K562 (cell line): Measurements from ENCODE around the gene GPR176. TPM values are rescaled to one million over a fixed set of nuclear protein-coding genes. Genes with fewer than 3 reads are reported as not detected.

ENCODE experiments used
- ATAC-seq: fragments of 200-7000 bp; cut with Tn5 transposase; 3 replicates; pipeline ENCODE4 v1.9.1; 2020; ENCODE audit warnings: moderate library complexity
- BruUV-seq: library from RNA; stranded (reverse); fragments of 400-500 nt; replicated peaks from 2 replicates; lab custom pipeline; 2021; lab: Mats Ljungman, UMichigan
- CTCF ChIA-PET: fragments of 300-600 bp; formaldehyde crosslinking; extraction: SDS; loops from one replicate; lab custom pipeline; 2021; ENCODE audit warnings: low intra/inter-chr PET ratio; lab: Yijun Ruan, JAX
- POLR2A ChIA-PET: fragments of 300-600, 350-650 bp; sonication (Branson Sonifier 250); formaldehyde crosslinking; extraction: SDS; loops from one replicate; lab custom pipeline; 2021; ENCODE audit warnings: antibody characterized with exemption, inconsistent platforms; lab: Yijun Ruan, JAX
- DNase-seq, 4 experiments: peaks; one replicate each; pipeline versions ENCODE4 v3.0.0 to v3.0.0-alpha.2; 2011 to 2018; ENCODE audit warnings: low spot score in 3 of 4, mixed read lengths in 3 of 4; ENCODE audit errors: extremely low read depth in 1 of 4
- FAIRE-seq: peaks from 2 replicates; lab custom pipeline; 2011; peaks lifted over from hg19 to GRCh38; lab: Jason Lieb, UNC
- H2AFZ ChIP-seq: 2 replicates; pipeline ENCODE4 v1.6.0; 2011; ENCODE audit warnings: low read depth, low read length, control low read depth, inconsistent platforms
- H3K27ac ChIP-seq: fragments of 200-600 bp; 3 replicates; pipeline ENCODE4 v1.8.0; 2011; ENCODE audit warnings: low read depth, mild to moderate bottlenecking, control low read depth, inconsistent platforms, low read length, moderate library complexity, mixed read lengths; ENCODE audit errors: extremely low read depth
- H3K27me3 ChIP-seq, 2 experiments: fragments of 300-600 bp in 1 of 2; 2 replicates in 1 of 2; 3 replicates in 1 of 2; pipeline versions ENCODE4 v1.6.0 to v1.8.0; 2011; ENCODE audit warnings: inconsistent platforms in 2 of 2, low read length in 2 of 2, mild to moderate bottlenecking in 1 of 2, mixed read lengths in 1 of 2, moderate library complexity in 1 of 2; ENCODE audit not compliant: control insufficient read depth in 2 of 2, insufficient read depth in 2 of 2
- H3K36me3 ChIP-seq: fragments of 300-600 bp; 3 replicates; pipeline ENCODE4 v1.8.0; 2011; ENCODE audit warnings: mild to moderate bottlenecking, low read length, inconsistent platforms; ENCODE audit not compliant: control insufficient read depth, insufficient read depth
- H3K4me1 ChIP-seq, 2 experiments: fragments of 200-600 bp in 1 of 2; replicated peaks in 1 of 2; 2 replicates in 1 of 2; 3 replicates in 1 of 2; pipeline versions ENCODE4 v1.5.1 to v1.8.0; 2011; ENCODE audit warnings: inconsistent platforms in 2 of 2, low read length in 2 of 2, mild to moderate bottlenecking in 1 of 2, mixed read lengths in 1 of 2, moderate library complexity in 1 of 2; ENCODE audit not compliant: control insufficient read depth in 2 of 2, insufficient read depth in 2 of 2
- H3K4me2 ChIP-seq: 2 replicates; pipeline ENCODE4 v1.6.1; 2011; ENCODE audit warnings: low read length, control low read depth, inconsistent platforms, mixed read lengths; ENCODE audit not compliant: insufficient read depth
- H3K4me3 ChIP-seq: fragments of 200-600 bp; sonication (generic), shearing (Covaris generic); 2 replicates; pipeline ENCODE4 v1.5.1; 2016; ENCODE audit warnings: control low read depth, inconsistent platforms
- H3K79me2 ChIP-seq: fragments of 200-600 bp; 3 replicates; pipeline ENCODE4 v1.8.0; 2011; ENCODE audit warnings: low read length, inconsistent platforms; ENCODE audit not compliant: control insufficient read depth, insufficient read depth
- H3K9ac ChIP-seq, 2 experiments: 2 replicates each; pipeline versions ENCODE4 v1.6.0 to v1.6.1; 2011; ENCODE audit warnings: low read depth in 2 of 2, low read length in 2 of 2, control low read depth in 1 of 2, inconsistent platforms in 1 of 2, mild to moderate bottlenecking in 1 of 2, mixed read lengths in 1 of 2; ENCODE audit not compliant: insufficient read depth in 1 of 2
- H3K9me1 ChIP-seq: one replicate; pipeline ENCODE4 v1.6.0; 2011; ENCODE audit warnings: inconsistent platforms, mild to moderate bottlenecking, low read length, moderate library complexity; ENCODE audit not compliant: control insufficient read depth, insufficient read depth
- H3K9me3 ChIP-seq: replicated peaks from 2 replicates; pipeline ENCODE4 v1.5.1; 2011; ENCODE audit warnings: low read depth, low read length, inconsistent platforms; ENCODE audit not compliant: control insufficient read depth, insufficient read depth
- H4K20me1 ChIP-seq: replicated peaks from 2 replicates; pipeline ENCODE4 v1.6.1; 2011; ENCODE audit warnings: low read length, inconsistent platforms, mixed read lengths; ENCODE audit not compliant: control insufficient read depth, insufficient read depth
- CC2D1A ChIP-seq: fragments of 450-650 bp; IDR thresholded peaks from 2 replicates; pipeline ENCODE4 v1.6.1; 2017; ENCODE audit warnings: mild to moderate bottlenecking
- DMBX1 ChIP-seq: fragments of 250-450 bp; sonication (Bioruptor Pico); IDR thresholded peaks from 2 replicates; pipeline ENCODE4 v1.8.0; 2022; ENCODE audit warnings: inconsistent platforms, mild to moderate bottlenecking, moderate library complexity, borderline replicate concordance
- GTF2A2 ChIP-seq: IDR thresholded peaks from 2 replicates; pipeline ENCODE4 v1.6.1; 2016; ENCODE audit warnings: mild to moderate bottlenecking, missing genetic modification characterization, missing compliant biosample characterization
- IRF2 ChIP-seq: sonication (generic); formaldehyde crosslinking; IDR thresholded peaks from 2 replicates; pipeline ENCODE4 v1.8.1; 2022; ENCODE audit warnings: mild to moderate bottlenecking, missing genetic modification reagents
- MCM2 ChIP-seq: fragments of 450-650 bp; IDR thresholded peaks from 2 replicates; pipeline ENCODE4 v1.6.1; 2017; ENCODE audit warnings: low read depth, mild to moderate bottlenecking
- MTA1 ChIP-seq: fragments of 450-650 bp; IDR thresholded peaks from 2 replicates; pipeline ENCODE4 v1.6.1; 2017; ENCODE audit warnings: borderline replicate concordance
- MTA3 ChIP-seq: fragments of 450-650 bp; formaldehyde crosslinking; IDR thresholded peaks from 2 replicates; pipeline ENCODE4 v1.6.1; 2017; ENCODE audit warnings: mild to moderate bottlenecking, borderline replicate concordance
- NR2F6 ChIP-seq: fragments of 450-650 bp; formaldehyde crosslinking; IDR thresholded peaks from 2 replicates; pipeline ENCODE4 v1.4.0; 2020; ENCODE audit warnings: mild to moderate bottlenecking
- PTTG1 ChIP-seq: fragments of 450-650 bp; IDR thresholded peaks from 2 replicates; pipeline ENCODE4 v1.6.1; 2016; ENCODE audit warnings: low read depth, mild to moderate bottlenecking, missing genetic modification characterization, missing compliant biosample characterization
- U2AF2 ChIP-seq: fragments of 200-400 bp; formaldehyde crosslinking; optimal IDR thresholded peaks from 2 replicates; pipeline ENCODE3; 2017; ENCODE audit warnings: low read depth, mild to moderate bottlenecking, low read length
- XRCC3 ChIP-seq: fragments of 450-650 bp; IDR thresholded peaks from 2 replicates; pipeline ENCODE4 v1.6.1; 2017; ENCODE audit warnings: mild to moderate bottlenecking, moderate library complexity
- ZNF347 ChIP-seq: fragments of 450-650 bp; formaldehyde crosslinking; IDR thresholded peaks from 2 replicates; pipeline ENCODE4 v1.4.0; 2020; ENCODE audit warnings: low read depth, mild to moderate bottlenecking, moderate library complexity
- ZNF77 ChIP-seq: fragments of 250-450 bp; sonication (Bioruptor Pico); IDR thresholded peaks from 2 replicates; pipeline ENCODE4 v1.5.0; 2020
- WGBS: fragments of 100-300 bp; shearing (Covaris generic); methylation state at CpG from one replicate; pipeline ENCODE4 v1.1.6; 2016; ENCODE audit warnings: low coverage, mixed read lengths; ENCODE audit not compliant: insufficient coverage; ENCODE audit errors: missing lambda C conversion rate; 5-methylcytosine and 5-hydroxymethylcytosine counted together
- in situ Hi-C: fragments of 300-500 bp; cut with MboI; formaldehyde crosslinking; loops from 4 replicates; pipeline ENCODE4 v1.15.0; 2018; ENCODE audit warnings: inconsistent platforms, mixed read lengths
- intact Hi-C: fragments of 100-400 bp; cut with micrococcal nuclease; formaldehyde crosslinking; loops from 2 replicates; pipeline ENCODE4 v1.14.2; 2022
- polyA plus RNA-seq, 8 experiments: library from polyadenylated mRNA; depleted of rRNA in 4 of 8; stranded (reverse) in 5 of 8; unstranded in 3 of 8; fragments of >200 nt; fragmentation: Nextera tagmentation in 2 of 8; fragmentation: Illumina TruSeq in 1 of 8; extraction: Ambion mirVana in 2 of 8; extraction: Trizol in 1 of 8; gene quantifications; 2 replicates each; pipeline versions ENCODE4 v1.2.1 to v1.2.3, GENCODE V29; 2011 to 2014; ENCODE audit warnings: inconsistent platforms in 1 of 8, missing spikeins in 1 of 8
- total RNA-seq, 7 experiments: library from RNA; depleted of rRNA in 6 of 7; stranded (reverse); fragments of >200 nt in 6 of 7; fragmentation: Illumina TruSeq in 2 of 7; extraction: Trizol in 2 of 7; gene quantifications; 2 replicates each; pipeline versions ENCODE4 v1.2.1 to v1.2.3, GENCODE V29; 2011 to 2021; ENCODE audit warnings: low replicate concordance in 1 of 7
- TF ChIP-seq, protein P1 (sequence below): fragments of 250-450 bp; sonication (Bioruptor Pico); IDR thresholded peaks from 2 replicates; pipeline ENCODE4 v1.6.1; 2021; ENCODE audit warnings: mild to moderate bottlenecking
- TF ChIP-seq, protein P2 (sequence below): fragments of 250-450 bp; sonication (Bioruptor Pico); IDR thresholded peaks from 2 replicates; pipeline ENCODE4 v1.9.0; 2021; ENCODE audit warnings: mild to moderate bottlenecking
- TF ChIP-seq, protein P3 (sequence below), 3 experiments: IDR thresholded peaks in 2 of 3; conservative IDR thresholded peaks in 1 of 3; 2 replicates each; pipeline ENCODE4 v1.5.1; 2011 to 2012; ENCODE audit warnings: low read length in 3 of 3, mild to moderate bottlenecking in 3 of 3, control low read depth in 2 of 3, improper control_type of control experiment in 1 of 3, inconsistent platforms in 1 of 3, low read depth in 1 of 3, mixed read lengths in 1 of 3, moderate library complexity in 1 of 3; ENCODE audit not compliant: insufficient read depth in 2 of 3
- TF ChIP-seq, protein P4 (sequence below): fragments of 200-800 bp; sonication (Bioruptor generic); IDR thresholded peaks from 2 replicates; pipeline ENCODE4 v1.6.1; 2016; ENCODE audit warnings: missing genetic modification characterization, missing compliant biosample characterization

The GPR176 gene
- total and polyA plus RNA-seq, 9 of the 15 experiments (the other 6 are each of a cell fraction or from before 2014, with no cell fraction given): 0.03 to 1.2 (median 0.76) TPM

DNA sequence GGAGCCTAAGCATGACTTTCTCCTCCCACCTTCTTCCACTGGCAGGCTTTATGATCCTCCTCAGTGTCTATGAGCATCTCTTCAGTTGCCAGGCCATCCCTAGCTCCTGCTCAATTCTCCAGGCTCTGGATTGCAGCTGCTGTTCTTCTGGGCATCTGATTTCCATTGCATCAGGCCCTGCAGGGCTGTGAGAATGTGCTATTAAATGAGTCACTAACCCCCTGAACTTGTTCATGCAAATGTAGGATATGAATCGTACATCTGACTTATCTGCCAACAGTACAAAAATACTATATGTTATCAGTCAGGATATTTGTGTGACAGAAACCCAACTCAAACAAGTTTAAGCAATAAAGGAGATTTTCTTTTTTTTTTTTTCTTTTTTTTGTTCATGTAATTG lies 11.9 kb downstream of the GPR176 start:
- Histone ChIP-seq H3K9me3 (no peaks in the 10 kb centered on the region), H3K4me2 (no peak overlapping the region), H3K27ac (no peak overlapping the region), H3K36me3 (no peaks in the 10 kb centered on the region), H3K9me1 (no peaks in the 10 kb centered on the region), H3K27me3 (0 out of 5 replicates have a peak, but pooled peaks cover 0 to 8% of the 10 kb centered on the region in 2 experiments), H3K4me3 (no peak overlapping the region), H3K9ac (no peak overlapping the region), H3K79me2 (no peaks in the 10 kb centered on the region), H2AFZ (no peak overlapping the region), H4K20me1 (0 out of 2 replicates have a peak, but pooled peaks cover 3% of the 10 kb centered on the region), H3K4me1 (peaks cover 0 to 5% of the 10 kb centered on the region in 2 experiments; a peak in 1 of 5 replicates)
- in situ Hi-C loops (no loop called here), intact Hi-C loops (no loop called here)
- BruUV-seq: no TSS peak
- FAIRE-seq: no peak
- no peak for ATAC-seq
- no peak for DNase-seq
- TF ChIP-seq MTA1 (no peak), ZNF77 (CRISPR knock-in tag) (no peak), XRCC3 (no peak), DMBX1 (CRISPR knock-in tag) (no peak), NR2F6 (CRISPR knock-in tag) (no peak), MCM2 (no peak), ZNF347 (CRISPR knock-in tag) (no peak), GTF2A2 (tag) (no peak), PTTG1 (tag) (no peak), MTA3 (no peak), U2AF2 (no peak), IRF2 (no peak), CC2D1A (no peak)
- TF ChIP-seq, protein P1, sequence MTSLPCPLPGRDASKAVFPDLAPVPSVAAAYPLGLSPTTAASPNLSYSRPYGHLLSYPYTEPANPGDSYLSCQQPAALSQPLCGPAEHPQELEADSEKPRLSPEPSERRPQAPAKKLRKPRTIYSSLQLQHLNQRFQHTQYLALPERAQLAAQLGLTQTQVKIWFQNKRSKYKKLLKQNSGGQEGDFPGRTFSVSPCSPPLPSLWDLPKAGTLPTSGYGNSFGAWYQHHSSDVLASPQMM: no peak
- TF ChIP-seq, protein P2, sequence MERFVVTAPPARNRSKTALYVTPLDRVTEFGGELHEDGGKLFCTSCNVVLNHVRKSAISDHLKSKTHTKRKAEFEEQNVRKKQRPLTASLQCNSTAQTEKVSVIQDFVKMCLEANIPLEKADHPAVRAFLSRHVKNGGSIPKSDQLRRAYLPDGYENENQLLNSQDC (CRISPR knock-in tag): no peak
- TF ChIP-seq, protein P3, sequence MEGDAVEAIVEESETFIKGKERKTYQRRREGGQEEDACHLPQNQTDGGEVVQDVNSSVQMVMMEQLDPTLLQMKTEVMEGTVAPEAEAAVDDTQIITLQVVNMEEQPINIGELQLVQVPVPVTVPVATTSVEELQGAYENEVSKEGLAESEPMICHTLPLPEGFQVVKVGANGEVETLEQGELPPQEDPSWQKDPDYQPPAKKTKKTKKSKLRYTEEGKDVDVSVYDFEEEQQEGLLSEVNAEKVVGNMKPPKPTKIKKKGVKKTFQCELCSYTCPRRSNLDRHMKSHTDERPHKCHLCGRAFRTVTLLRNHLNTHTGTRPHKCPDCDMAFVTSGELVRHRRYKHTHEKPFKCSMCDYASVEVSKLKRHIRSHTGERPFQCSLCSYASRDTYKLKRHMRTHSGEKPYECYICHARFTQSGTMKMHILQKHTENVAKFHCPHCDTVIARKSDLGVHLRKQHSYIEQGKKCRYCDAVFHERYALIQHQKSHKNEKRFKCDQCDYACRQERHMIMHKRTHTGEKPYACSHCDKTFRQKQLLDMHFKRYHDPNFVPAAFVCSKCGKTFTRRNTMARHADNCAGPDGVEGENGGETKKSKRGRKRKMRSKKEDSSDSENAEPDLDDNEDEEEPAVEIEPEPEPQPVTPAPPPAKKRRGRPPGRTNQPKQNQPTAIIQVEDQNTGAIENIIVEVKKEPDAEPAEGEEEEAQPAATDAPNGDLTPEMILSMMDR (IDR thresholded peaks at IDR 0.05 in 2 of 3, conservative IDR thresholded peaks at IDR 0.05 in 1 of 3; ENCODE audit: insufficient read depth in 2 of 3, low read depth in 1 of 3, low read length in 3 of 3): no peak
- TF ChIP-seq, protein P4, sequence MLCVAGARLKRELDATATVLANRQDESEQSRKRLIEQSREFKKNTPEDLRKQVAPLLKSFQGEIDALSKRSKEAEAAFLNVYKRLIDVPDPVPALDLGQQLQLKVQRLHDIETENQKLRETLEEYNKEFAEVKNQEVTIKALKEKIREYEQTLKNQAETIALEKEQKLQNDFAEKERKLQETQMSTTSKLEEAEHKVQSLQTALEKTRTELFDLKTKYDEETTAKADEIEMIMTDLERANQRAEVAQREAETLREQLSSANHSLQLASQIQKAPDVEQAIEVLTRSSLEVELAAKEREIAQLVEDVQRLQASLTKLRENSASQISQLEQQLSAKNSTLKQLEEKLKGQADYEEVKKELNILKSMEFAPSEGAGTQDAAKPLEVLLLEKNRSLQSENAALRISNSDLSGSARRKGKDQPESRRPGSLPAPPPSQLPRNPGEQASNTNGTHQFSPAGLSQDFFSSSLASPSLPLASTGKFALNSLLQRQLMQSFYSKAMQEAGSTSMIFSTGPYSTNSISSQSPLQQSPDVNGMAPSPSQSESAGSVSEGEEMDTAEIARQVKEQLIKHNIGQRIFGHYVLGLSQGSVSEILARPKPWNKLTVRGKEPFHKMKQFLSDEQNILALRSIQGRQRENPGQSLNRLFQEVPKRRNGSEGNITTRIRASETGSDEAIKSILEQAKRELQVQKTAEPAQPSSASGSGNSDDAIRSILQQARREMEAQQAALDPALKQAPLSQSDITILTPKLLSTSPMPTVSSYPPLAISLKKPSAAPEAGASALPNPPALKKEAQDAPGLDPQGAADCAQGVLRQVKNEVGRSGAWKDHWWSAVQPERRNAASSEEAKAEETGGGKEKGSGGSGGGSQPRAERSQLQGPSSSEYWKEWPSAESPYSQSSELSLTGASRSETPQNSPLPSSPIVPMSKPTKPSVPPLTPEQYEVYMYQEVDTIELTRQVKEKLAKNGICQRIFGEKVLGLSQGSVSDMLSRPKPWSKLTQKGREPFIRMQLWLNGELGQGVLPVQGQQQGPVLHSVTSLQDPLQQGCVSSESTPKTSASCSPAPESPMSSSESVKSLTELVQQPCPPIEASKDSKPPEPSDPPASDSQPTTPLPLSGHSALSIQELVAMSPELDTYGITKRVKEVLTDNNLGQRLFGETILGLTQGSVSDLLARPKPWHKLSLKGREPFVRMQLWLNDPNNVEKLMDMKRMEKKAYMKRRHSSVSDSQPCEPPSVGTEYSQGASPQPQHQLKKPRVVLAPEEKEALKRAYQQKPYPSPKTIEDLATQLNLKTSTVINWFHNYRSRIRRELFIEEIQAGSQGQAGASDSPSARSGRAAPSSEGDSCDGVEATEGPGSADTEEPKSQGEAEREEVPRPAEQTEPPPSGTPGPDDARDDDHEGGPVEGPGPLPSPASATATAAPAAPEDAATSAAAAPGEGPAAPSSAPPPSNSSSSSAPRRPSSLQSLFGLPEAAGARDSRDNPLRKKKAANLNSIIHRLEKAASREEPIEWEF: no peak
- WGBS: 0% methylated on average over 1 of the region's 1 CpG
- ChIA-PET CTCF (no interaction called here), POLR2A (interaction anchor here (0.6 to 2.1 kb wide), 4 partner anchors 11 to 140 kb away, joined by 3 to 15 read pairs (median 3); no protein-coding TSS in a partner anchor)
